Measurements from ENCODE around the gene ADGB. TPM values are rescaled to one million over a fixed set of nuclear protein-coding genes. Genes with fewer than 3 reads are reported as not detected.
"Not testable (repeated sequence)": the region's sequence is repeated elsewhere in the genome, so short reads cannot be mapped to it uniquely, and the experiment has no call there.

The ADGB gene
- total RNA-seq, 1 donor from 2014 or later, result not detected

DNA sequence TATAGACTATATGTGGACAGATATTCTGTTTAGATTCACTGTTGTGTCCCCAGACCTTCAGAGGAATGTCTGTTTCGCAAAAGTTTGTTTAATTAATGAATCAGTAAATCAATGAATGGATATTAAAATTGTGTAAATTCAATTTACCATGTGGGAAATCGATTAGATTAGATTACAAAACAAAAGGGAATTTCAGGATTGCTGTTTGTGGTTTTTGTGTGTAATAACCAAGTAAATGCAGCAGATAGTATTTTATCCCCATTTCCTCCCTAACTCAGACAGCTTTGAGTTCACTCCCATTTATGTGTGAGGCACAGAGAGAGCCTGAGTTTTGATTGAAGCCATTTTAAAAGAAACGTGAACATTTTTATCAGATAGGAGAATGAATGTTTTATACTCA, 214.8 kb downstream of the ADGB start:
- no peak for DNase-seq (ENCODE audit: low spot score, unreplicated experiment)
- no peak for TF ChIP-seq CTCF (IDR thresholded peaks at IDR 0.05; ENCODE audit: unreplicated experiment)
- no peaks in the 10 kb centered on the region for H3K36me3 Mint-ChIP-seq (ENCODE audit: insufficient read depth)
- no peaks in the 10 kb centered on the region for H3K27me3 Mint-ChIP-seq
- no peak overlapping the region for H3K4me3 Mint-ChIP-seq (ENCODE audit: low read depth)
- no peaks in the 10 kb centered on the region for H3K9me3 Mint-ChIP-seq (ENCODE audit: low read depth)
- peaks cover 11% of the 10 kb centered on the region for H3K4me1 Mint-ChIP-seq (ENCODE audit: low read depth)
- no peak overlapping the region for H3K27ac Mint-ChIP-seq

DNA sequence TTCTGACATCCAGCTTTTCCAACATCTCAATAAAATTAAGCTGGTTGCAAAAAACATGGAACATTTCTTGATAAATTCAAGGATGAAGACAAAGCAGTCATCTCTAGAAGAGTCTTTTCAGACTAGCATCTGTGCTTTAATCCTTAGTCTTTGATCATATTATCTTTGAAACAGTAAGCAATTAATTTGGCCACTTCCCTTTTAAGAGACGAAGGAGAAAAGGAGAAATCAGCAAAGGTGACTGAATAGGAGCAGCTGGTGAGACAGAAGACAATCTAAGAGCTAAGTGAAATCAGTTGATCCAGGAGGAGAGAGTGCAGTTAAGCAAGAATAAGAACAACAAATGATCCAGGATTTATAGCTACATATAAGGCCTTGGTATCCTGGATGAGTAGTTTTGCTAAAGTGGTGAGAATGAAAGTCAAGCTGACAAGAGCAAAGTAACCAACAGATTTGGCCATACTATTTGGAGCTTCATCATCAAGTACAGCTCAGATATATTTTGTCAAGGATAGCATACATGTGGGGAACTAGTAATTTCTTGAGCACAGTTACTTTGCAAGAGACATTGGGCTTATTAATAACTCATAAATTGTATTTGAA, 215.5 kb downstream of the ADGB start:
- peaks cover 14% of the 10 kb centered on the region for H3K4me1 Mint-ChIP-seq (ENCODE audit: low read depth)
- H3K9me3 Mint-ChIP-seq (ENCODE audit: low read depth), result no peaks in the 10 kb centered on the region
- H3K27me3 Mint-ChIP-seq, result no peaks in the 10 kb centered on the region
- no peak overlapping the region for H3K4me3 Mint-ChIP-seq (ENCODE audit: low read depth)
- no peak for DNase-seq (ENCODE audit: low spot score, unreplicated experiment)
- H3K27ac Mint-ChIP-seq, result no peak overlapping the region
- no peaks in the 10 kb centered on the region for H3K36me3 Mint-ChIP-seq (ENCODE audit: insufficient read depth)
- no peak for TF ChIP-seq CTCF (IDR thresholded peaks at IDR 0.05; ENCODE audit: unreplicated experiment)

DNA sequence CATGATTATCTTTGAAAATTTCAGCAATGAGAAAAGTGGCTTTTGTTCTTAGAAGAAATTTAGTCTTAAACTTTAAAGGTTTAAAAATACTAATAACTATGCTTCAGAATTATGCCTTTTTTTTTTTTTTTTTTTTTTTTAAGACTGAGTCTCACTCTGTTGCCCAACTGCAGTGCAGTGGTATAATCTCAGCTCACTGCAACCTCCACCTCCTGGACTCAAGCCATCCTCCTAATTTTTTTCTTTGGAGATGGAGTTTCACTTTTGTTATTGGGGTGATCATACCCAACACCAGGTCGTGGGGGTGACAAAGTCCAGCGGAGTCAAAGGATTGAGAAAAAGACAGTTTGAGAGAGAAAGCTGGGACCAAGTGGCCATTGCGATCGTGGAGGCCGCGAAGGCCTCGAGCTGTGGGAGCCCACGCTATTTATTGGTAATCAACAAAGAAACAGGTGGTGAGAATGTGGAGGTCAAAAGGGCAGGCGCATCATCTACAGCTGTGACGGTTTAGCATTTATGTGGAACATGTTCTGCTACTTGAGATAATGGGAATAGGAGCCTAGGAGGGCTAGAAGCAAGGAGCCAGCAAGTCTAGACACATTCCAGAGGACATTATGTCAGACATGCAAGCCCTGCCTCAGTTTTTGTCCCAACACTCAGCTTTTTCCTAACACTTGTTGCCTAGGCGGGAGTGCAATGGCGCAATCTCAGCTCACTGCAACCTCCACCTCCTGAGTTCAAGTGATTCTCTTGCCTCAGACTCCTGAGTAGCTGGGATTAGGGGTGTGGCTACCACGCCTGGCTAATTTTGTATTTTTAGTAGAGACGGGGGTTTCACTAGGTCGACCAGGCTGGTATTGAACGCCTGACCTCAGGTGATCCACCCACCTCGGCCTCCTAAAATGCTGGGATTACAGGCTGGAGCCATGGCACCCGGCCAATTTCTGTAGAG, 217.0 kb downstream of the ADGB start:
- peaks cover 20% of the 10 kb centered on the region for H3K4me1 Mint-ChIP-seq (ENCODE audit: low read depth)
- H3K27me3 Mint-ChIP-seq; H3K9me3 Mint-ChIP-seq (ENCODE audit: low read depth); DNase-seq (ENCODE audit: low spot score, unreplicated experiment); H3K27ac Mint-ChIP-seq; H3K4me3 Mint-ChIP-seq (ENCODE audit: low read depth); H3K36me3 Mint-ChIP-seq (ENCODE audit: insufficient read depth): not testable (repeated sequence)

DNA sequence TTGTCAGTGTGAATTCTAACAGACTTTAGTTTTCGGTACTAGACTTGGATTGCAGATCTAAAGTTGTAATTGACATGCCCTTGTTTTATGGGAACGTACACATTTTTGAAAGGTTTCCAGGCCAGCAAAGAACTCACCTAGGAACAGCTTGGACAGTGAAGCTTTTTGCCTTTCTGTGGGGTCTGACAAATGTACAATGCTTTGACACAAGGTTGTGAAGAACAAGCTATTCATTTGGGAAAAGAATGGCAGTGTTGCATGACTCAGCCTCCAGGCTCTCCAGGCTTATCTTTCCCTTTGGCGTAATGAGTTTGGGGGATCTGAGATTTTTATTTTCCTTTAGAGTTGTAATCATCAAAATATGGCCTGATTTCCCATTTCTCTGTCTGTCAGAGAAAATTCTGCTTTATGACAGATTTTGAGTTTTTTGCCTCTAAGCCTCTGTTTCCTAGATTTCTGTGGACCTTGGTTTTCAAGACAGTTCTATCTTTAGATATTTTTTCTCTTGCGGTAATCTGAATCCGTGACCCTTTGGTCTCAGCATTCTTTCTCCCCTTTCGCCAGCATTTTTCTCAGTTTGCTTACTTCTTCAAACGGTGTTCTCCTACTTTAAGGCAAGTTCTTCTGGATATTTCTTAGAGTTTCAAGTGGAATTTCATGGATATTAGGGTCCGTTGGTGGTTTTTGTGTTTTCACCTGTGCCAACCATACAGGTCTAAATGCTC, 221.0 kb downstream of the ADGB start:
- Mint-ChIP-seq H3K9me3 (ENCODE audit: low read depth) (peaks cover 9% of the 10 kb centered on the region), H3K27ac (no peak overlapping the region), H3K4me3 (ENCODE audit: low read depth) (no peak overlapping the region), H3K4me1 (ENCODE audit: low read depth) (peaks cover 8% of the 10 kb centered on the region), H3K27me3 (no peaks in the 10 kb centered on the region), H3K36me3 (ENCODE audit: insufficient read depth) (no peaks in the 10 kb centered on the region)
- no peak for DNase-seq (ENCODE audit: low spot score, unreplicated experiment)
- no peak for TF ChIP-seq CTCF (IDR thresholded peaks at IDR 0.05; ENCODE audit: unreplicated experiment)

- Mint-ChIP-seq H3K27me3 (no peaks in the 10 kb centered on the region), H3K36me3 (ENCODE audit: insufficient read depth) (peaks cover 2% of the 10 kb centered on the region), H3K4me3 (ENCODE audit: low read depth) (no peak overlapping the region), H3K4me1 (ENCODE audit: low read depth) (peaks cover 12% of the 10 kb centered on the region), H3K9me3 (ENCODE audit: low read depth) (peaks cover 19% of the 10 kb centered on the region), H3K27ac (no peak overlapping the region)
- TF ChIP-seq CTCF (IDR thresholded peaks at IDR 0.05; ENCODE audit: unreplicated experiment), result no peak
- no peak for DNase-seq (ENCODE audit: low spot score, unreplicated experiment)
Observed at GRCh38 chr6:146827216-146827928, 228.6 kb downstream of the ADGB start.

All from progenitor cell of endocrine pancreas (in vitro differentiated cells).